Neutrophil (primary cell): Measurements from ENCODE around the gene FBN1.

Source experiments
- H3K27ac ChIP-seq: fragments of 200-600 bp; sonication (generic); 2 replicates; pipeline ENCODE4 v1.5.1; 2016; ENCODE audit warnings: mild to moderate bottlenecking, moderate library complexity
- H3K27me3 ChIP-seq: fragments of 200-600 bp; sonication (generic); 2 replicates; pipeline ENCODE4 v1.6.0; 2016; ENCODE audit warnings: mild to moderate bottlenecking
- H3K36me3 ChIP-seq: fragments of 200-600 bp; sonication (generic); 2 replicates; pipeline ENCODE4 v1.5.1; 2017
- H3K4me1 ChIP-seq, 2 experiments: fragments of 200-600 bp in 1 of 2; sonication (generic) in 1 of 2; 1 replicate in 1 of 2; 2 replicates in 1 of 2; pipeline versions ENCODE4 v1.5.1 to v1.6.1; 2013 to 2016; ENCODE audit warnings: low read depth in 1 of 2, low read length in 1 of 2, mild to moderate bottlenecking in 1 of 2, moderate library complexity in 1 of 2; ENCODE audit not compliant: control insufficient read depth in 1 of 2, insufficient read depth in 1 of 2
- H3K4me3 ChIP-seq, 2 experiments: fragments of 200-600 bp in 1 of 2; sonication (generic) in 1 of 2; 1 replicate in 1 of 2; 2 replicates in 1 of 2; pipeline ENCODE4 v1.5.1; 2013 to 2016; ENCODE audit warnings: low read depth in 1 of 2, low read length in 1 of 2, mild to moderate bottlenecking in 1 of 2, moderate library complexity in 1 of 2
- H3K9me3 ChIP-seq: fragments of 200-600 bp; sonication (generic); 2 replicates; pipeline ENCODE4 v1.5.1; 2016
- CTCF ChIP-seq: fragments of 200-600 bp; sonication (generic); IDR thresholded peaks from 2 replicates; pipeline ENCODE4 v1.5.1; 2016; ENCODE audit warnings: antibody characterized with exemption

FBN1 gene

GRCh38 chr15:48602358-48603122 lies 43.0 kb downstream of the FBN1 start:
- Histone ChIP-seq H3K4me3 (no peak overlapping the region), H3K27ac (no peak overlapping the region), H3K9me3 (no peaks in the 10 kb centered on the region), H3K4me1 (peaks cover 33 to 49% of the 10 kb centered on the region in 2 experiments), H3K27me3 (no peaks in the 10 kb centered on the region), H3K36me3 (no peaks in the 10 kb centered on the region)
- no peak for TF ChIP-seq CTCF

- TF ChIP-seq CTCF, result no peak
- peaks cover 47 to 63% of the 10 kb centered on the region in 2 experiments for H3K4me1 ChIP-seq
- no peaks in the 10 kb centered on the region for H3K36me3 ChIP-seq
- no peak overlapping the region for H3K4me3 ChIP-seq
- no peaks in the 10 kb centered on the region for H3K27me3 ChIP-seq
- H3K9me3 ChIP-seq, result no peaks in the 10 kb centered on the region
- no peak overlapping the region for H3K27ac ChIP-seq
Observed at GRCh38 chr15:48601095-48601494, 44.4 kb downstream of the FBN1 start.

- no peaks in the 10 kb centered on the region for H3K36me3 ChIP-seq
- no peaks in the 10 kb centered on the region for H3K9me3 ChIP-seq
- no peak for TF ChIP-seq CTCF
- peaks cover 55 to 80% of the 10 kb centered on the region in 2 experiments for H3K4me1 ChIP-seq
- H3K4me3 ChIP-seq, result peak overlapping the region; percentile 9 to 31
- no peaks in the 10 kb centered on the region for H3K27me3 ChIP-seq
- H3K27ac ChIP-seq, result peak overlapping the region; percentile 81
Observed at GRCh38 chr15:48596841-48597240, 48.7 kb downstream of the FBN1 start.

GRCh38 chr15:48596415-48596814 lies 49.1 kb downstream of the FBN1 start:
- TF ChIP-seq CTCF, result no peak
- Histone ChIP-seq H3K9me3 (no peaks in the 10 kb centered on the region), H3K36me3 (no peaks in the 10 kb centered on the region)

GRCh38 chr15:48595981-48596380 lies 49.5 kb downstream of the FBN1 start:
- H3K36me3 ChIP-seq, result no peaks in the 10 kb centered on the region
- H3K4me3 ChIP-seq, result peak overlapping the region; percentile 9 to 31

More at GRCh38 chr15:48596415-48596814, 49.1 kb downstream of the FBN1 start:
- Histone ChIP-seq H3K27me3 (no peaks in the 10 kb centered on the region), H3K4me1 (peaks cover 55 to 80% of the 10 kb centered on the region in 2 experiments), H3K4me3 (peak overlapping the region; percentile 9 to 31), H3K27ac (peak overlapping the region; percentile 81)

More at GRCh38 chr15:48595981-48596380, 49.5 kb downstream of the FBN1 start:
- no peak for TF ChIP-seq CTCF
- Histone ChIP-seq H3K27ac (peak overlapping the region; percentile 81), H3K4me1 (peaks cover 55 to 80% of the 10 kb centered on the region in 2 experiments), H3K9me3 (no peaks in the 10 kb centered on the region), H3K27me3 (no peaks in the 10 kb centered on the region)
